ENCODE measurements around the gene HNRNPUL2. TPM values are rescaled to one million over a fixed set of nuclear protein-coding genes. Genes with fewer than 3 reads are reported as not detected.

Gene HNRNPUL2
- total and polyA plus RNA-seq, 10 of the 15 experiments (the other 5 are each of a cell fraction or from before 2014, with no cell fraction given), result 1.6 to 72.2 (median 14.9) TPM

- TF ChIP-seq BRCA1 (IDR thresholded peaks at IDR 0.05; ENCODE audit: low read depth, low read length) (no peak), ZBTB40 (IDR thresholded peaks at IDR 0.05; ENCODE audit: borderline replicate concordance) (peak; percentile 50; the same call in 1 of the 2 replicates), SUPT20H (IDR thresholded peaks at IDR 0.05; ENCODE audit: borderline replicate concordance, control insufficient read depth, low read depth, low read length) (no peak), SIX5 (IDR thresholded peaks at IDR 0.05; ENCODE audit: low read depth, low read length, severe bottlenecking) (no peak), DPF2 (IDR thresholded peaks at IDR 0.05) (peak; percentile 71), ZNF274 (IDR thresholded peaks at IDR 0.05; ENCODE audit: insufficient read depth, insufficient read length) (no peak), POLR2AphosphoS2 (IDR thresholded peaks at IDR 0.05; ENCODE audit: low read depth, low read length) (peak; percentile 69), RB1 (IDR thresholded peaks at IDR 0.05; ENCODE audit: borderline replicate concordance) (0 out of 2 replicates have a peak, but pooled peaks have one; percentile 66), POLR2A (IDR thresholded peaks at IDR 0.05; ENCODE audit: low read depth, low read length) (peak; percentile 83), IKZF2 (IDR thresholded peaks at IDR 0.05) (peak; percentile 92 to 93), TAF1 (IDR thresholded peaks at IDR 0.05; ENCODE audit: borderline replicate concordance, low read depth, low read length) (peak; percentile 32; the same call in 1 of the 2 replicates), BMI1 (IDR thresholded peaks at IDR 0.05; ENCODE audit: borderline replicate concordance) (no peak), TBL1XR1 (IDR thresholded peaks at IDR 0.05; ENCODE audit: low read depth, low read length) (no peak), SPI1 (IDR thresholded peaks at IDR 0.05; ENCODE audit: borderline replicate concordance, insufficient read depth, low read depth, low read length) (no peak), ASH2L (IDR thresholded peaks at IDR 0.05; ENCODE audit: borderline replicate concordance, low read depth) (no peak), RAD21 (IDR thresholded peaks at IDR 0.05; ENCODE audit: insufficient read depth, low read depth, low read length) (no peak), NFXL1 (IDR thresholded peaks at IDR 0.05; ENCODE audit: borderline replicate concordance) (no peak), KDM1A (IDR thresholded peaks at IDR 0.05; ENCODE audit: borderline replicate concordance) (no peak), ZBTB4 (CRISPR knock-in tag; IDR thresholded peaks at IDR 0.05) (peak; percentile 88), KLF5 (IDR thresholded peaks at IDR 0.05; ENCODE audit: partially characterized antibody) (no peak), ZNF24 (IDR thresholded peaks at IDR 0.05) (no peak), EZH2 (IDR thresholded peaks at IDR 0.05; ENCODE audit: borderline replicate concordance, control insufficient read depth, low read depth, low read length) (no peak), LARP7 (IDR thresholded peaks at IDR 0.05) (no peak; the same call in 1 of the 2 replicates), NR2F1 (conservative IDR thresholded peaks at IDR 0.05) (peak; percentile 100), NRF1 (conservative IDR thresholded peaks at IDR 0.05; ENCODE audit: low read depth, low read length) (no peak)
Measured at GRCh38 chr11:62771144-62772021, 44.1 kb upstream of the HNRNPUL2 start, which contains the start of gene TAF6L (continued).

All from GM12878 (cell line).